HepG2 (cell line): ENCODE data around the gene STIM1. TPM values are rescaled to one million over a fixed set of nuclear protein-coding genes. Genes with fewer than 3 reads are reported as not detected.

Experiments used
- ATAC-seq: fragments of 200-7000 bp; cut with Tn5 transposase; 3 replicates; pipeline ENCODE4 v1.9.1; 2020; ENCODE audit warnings: mild to moderate bottlenecking, moderate library complexity
- BruUV-seq: library from RNA; stranded (reverse); fragments of 400-500 nt; replicated peaks from 2 replicates; lab custom pipeline; 2021; lab: Mats Ljungman, UMichigan
- CTCF ChIA-PET: fragments of 300-600 bp; formaldehyde crosslinking; extraction: SDS; loops from one replicate; lab custom pipeline; 2021; ENCODE audit warnings: low total read pairs, inconsistent platforms, low intra/inter-chr PET ratio; lab: Yijun Ruan, JAX
- POLR2A ChIA-PET: fragments of 350-600 bp; sonication (Branson Sonifier 250); formaldehyde crosslinking; loops from one replicate; lab custom pipeline; 2020; ENCODE audit warnings: antibody characterized with exemption, inconsistent platforms; lab: Yijun Ruan, JAX
- DNase-seq: peaks from one replicate; pipeline ENCODE4 v3.0.0-alpha.2; 2015; ENCODE audit warnings: low spot score
- FAIRE-seq: peaks from 3 replicates; lab custom pipeline; 2011; peaks lifted over from hg19 to GRCh38; lab: Jason Lieb, UNC
- H2AFZ ChIP-seq: one replicate; pipeline ENCODE4 v1.6.1; 2011; ENCODE audit warnings: low read length, inconsistent platforms
- H3K27ac ChIP-seq: fragments of 300-600 bp; 3 replicates; pipeline ENCODE4 v1.8.0; 2011; ENCODE audit warnings: mixed run types, mild to moderate bottlenecking, mixed read lengths, low read length, inconsistent platforms; ENCODE audit not compliant: insufficient read depth; ENCODE audit errors: extremely low read length
- H3K27me3 ChIP-seq, 2 experiments: fragments of 200-600 bp in 1 of 2; 2 replicates in 1 of 2; 3 replicates in 1 of 2; pipeline versions ENCODE4 v1.6.0 to v1.8.0; 2011; ENCODE audit warnings: low read length in 2 of 2, mild to moderate bottlenecking in 2 of 2, moderate library complexity in 2 of 2, inconsistent platforms in 1 of 2; ENCODE audit not compliant: insufficient read depth in 2 of 2, control insufficient read depth in 1 of 2
- H3K36me3 ChIP-seq, 2 experiments: fragments of 200-600 bp in 1 of 2; replicated peaks in 1 of 2; 2 replicates in 1 of 2; 3 replicates in 1 of 2; pipeline versions ENCODE4 v1.5.1 to v1.8.0; 2011; ENCODE audit warnings: low read length in 2 of 2, inconsistent platforms in 1 of 2; ENCODE audit not compliant: insufficient read depth in 2 of 2, control insufficient read depth in 1 of 2
- H3K4me1 ChIP-seq: 2 replicates; pipeline ENCODE4 v1.5.1; 2012; ENCODE audit warnings: low read length, inconsistent platforms; ENCODE audit not compliant: insufficient read depth
- H3K4me2 ChIP-seq: 2 replicates; pipeline ENCODE4 v1.6.0; 2011; ENCODE audit warnings: low read depth, low read length, inconsistent platforms
- H3K4me3 ChIP-seq, 3 experiments: fragments of 200-600 bp in 1 of 3; sonication (generic), shearing (Covaris generic) in 1 of 3; replicated peaks in 1 of 3; 2 replicates each; pipeline ENCODE4 v1.5.1; 2011 to 2016; ENCODE audit warnings: low read length in 3 of 3, inconsistent platforms in 2 of 3, low read depth in 2 of 3, mild to moderate bottlenecking in 2 of 3, control low read depth in 1 of 3, mixed read lengths in 1 of 3; ENCODE audit not compliant: insufficient read depth in 1 of 3
- H3K79me2 ChIP-seq: one replicate; pipeline ENCODE4 v1.6.1; 2011; ENCODE audit warnings: low read length, inconsistent platforms; ENCODE audit not compliant: insufficient read depth
- H3K9ac ChIP-seq: 2 replicates; pipeline ENCODE4 v1.6.0; 2011; ENCODE audit warnings: mild to moderate bottlenecking, low read depth, low read length, inconsistent platforms; ENCODE audit not compliant: insufficient read depth
- H3K9me3 ChIP-seq: 2 replicates; pipeline ENCODE4 v1.5.1; 2012; ENCODE audit warnings: mild to moderate bottlenecking, low read length
- H4K20me1 ChIP-seq: 2 replicates; pipeline ENCODE4 v1.6.0; 2011; ENCODE audit warnings: inconsistent platforms, mild to moderate bottlenecking, low read length, moderate library complexity; ENCODE audit not compliant: insufficient read depth
- CREB1 ChIP-seq, 2 experiments: fragments of 450-650 bp in 1 of 2; IDR thresholded peaks; 2 replicates each; pipeline ENCODE4 v1.6.1; 2016 to 2017; ENCODE audit warnings: control low read depth in 1 of 2, mild to moderate bottlenecking in 1 of 2, missing compliant biosample characterization in 1 of 2, missing genetic modification characterization in 1 of 2
- CREBL2 ChIP-seq: sonication (generic); formaldehyde crosslinking; IDR thresholded peaks from 2 replicates; pipeline ENCODE4 v1.8.1; 2023; ENCODE audit warnings: missing genetic modification reagents, mild to moderate bottlenecking, borderline replicate concordance
- E2F2 ChIP-seq: sonication (generic); formaldehyde crosslinking; IDR thresholded peaks from 2 replicates; pipeline ENCODE4 v1.4.0; 2020; ENCODE audit warnings: missing genetic modification reagents, borderline replicate concordance
- NFE2 ChIP-seq: sonication (generic); formaldehyde crosslinking; IDR thresholded peaks from 2 replicates; pipeline ENCODE4 v1.4.0; 2020; ENCODE audit warnings: missing genetic modification reagents
- RORA ChIP-seq: sonication (generic); formaldehyde crosslinking; IDR thresholded peaks from 2 replicates; pipeline ENCODE4 v1.5.0; 2020; ENCODE audit warnings: mild to moderate bottlenecking, missing genetic modification reagents, moderate library complexity
- SAP130 ChIP-seq: IDR thresholded peaks from 2 replicates; pipeline ENCODE4 v1.6.1; 2016; ENCODE audit warnings: low read depth
- SIN3A ChIP-seq: IDR thresholded peaks from 2 replicates; pipeline ENCODE4 v1.6.1; 2011; ENCODE audit warnings: low read depth, mild to moderate bottlenecking, control low read depth, low read length, borderline replicate concordance
- ZNF234 ChIP-seq: sonication (generic); formaldehyde crosslinking; conservative IDR thresholded peaks from 2 replicates; pipeline ENCODE4 v1.5.1; 2020; ENCODE audit warnings: mild to moderate bottlenecking, missing genetic modification reagents
- ZNF639 ChIP-seq: conservative IDR thresholded peaks from 2 replicates; pipeline ENCODE4 v1.6.1; 2018; ENCODE audit warnings: missing genetic modification reagents
- ZNF646 ChIP-seq: sonication (generic); formaldehyde crosslinking; IDR thresholded peaks from 2 replicates; pipeline ENCODE4 v1.9.0; 2021; ENCODE audit warnings: mild to moderate bottlenecking, missing genetic modification reagents
- ZNF687 ChIP-seq: sonication (generic); formaldehyde crosslinking; IDR thresholded peaks from 2 replicates; pipeline ENCODE4 v1.5.1; 2020; ENCODE audit warnings: mild to moderate bottlenecking, missing genetic modification reagents, moderate library complexity
- WGBS: methylation state at CpG from one replicate; pipeline ENCODE4 v1.1.6; 2017; ENCODE audit warnings: low lambda C conversion rate; 5-methylcytosine and 5-hydroxymethylcytosine counted together
- in situ Hi-C: cut with HindIII; loops from 2 replicates; pipeline ENCODE4 v1.10.0; 2017; ENCODE audit warnings: low pct_unique_long_range_greater_than_20kb; ENCODE audit not compliant: extremely low pct_ligation_motif_present
- intact Hi-C: fragments of 100-400 bp; cut with micrococcal nuclease; formaldehyde crosslinking; loops from one replicate; pipeline ENCODE4 v1.10.0; 2022; ENCODE audit not compliant: unreplicated experiment
- polyA plus RNA-seq, 8 experiments: library from polyadenylated mRNA; depleted of rRNA in 3 of 8; stranded (reverse) in 7 of 8; unstranded in 1 of 8; fragments of >200 nt; fragmentation: Illumina TruSeq in 4 of 8; extraction: Trizol in 4 of 8; gene quantifications; 2 replicates each; pipeline versions ENCODE4 v1.2.1 to v1.2.3, GENCODE V29; 2011 to 2016; ENCODE audit warnings: low read depth in 4 of 8, missing spikeins in 1 of 8, mixed read lengths in 1 of 8; ENCODE audit not compliant: insufficient read depth in 1 of 8
- total RNA-seq, 5 experiments: library from RNA; depleted of rRNA; stranded (reverse); fragments of >200 nt; fragmentation: Illumina TruSeq; extraction: Trizol; gene quantifications; 2 replicates each; pipeline ENCODE4 v1.2.3, GENCODE V29; 2016; ENCODE audit warnings: low read depth in 1 of 5

The STIM1 gene
- total and polyA plus RNA-seq, 2 of the 13 experiments (the other 11 are each of a cell fraction or from before 2014, with no cell fraction given), result 19.2 to 28.5 TPM

GRCh38 chr11:3949125-3949524, 93.7 kb downstream of the STIM1 start:
- no peaks in the 10 kb centered on the region for H3K27me3 ChIP-seq
- ChIA-PET POLR2A (no interaction called here), CTCF (no interaction called here)
- DNase-seq (no peak), FAIRE-seq (no peak), ATAC-seq (no peak)
- H3K27ac ChIP-seq, result no peak overlapping the region
- H3K9ac ChIP-seq, result no peak overlapping the region
- no peaks in the 10 kb centered on the region for H4K20me1 ChIP-seq
- in situ Hi-C loops (no loop called here), intact Hi-C loops (no loop called here)
- no peak overlapping the region for H3K4me3 ChIP-seq
- no peaks in the 10 kb centered on the region for H3K9me3 ChIP-seq
- 98% methylated on average over 2 of the region's 2 CpGs for WGBS
- H3K36me3 ChIP-seq, result peaks cover 1 to 8% of the 10 kb centered on the region in 2 experiments; a peak in 3 of 5 replicates
- no peak overlapping the region for H3K4me2 ChIP-seq
- no TSS peak for BruUV-seq
- no peak overlapping the region for H2AFZ ChIP-seq
- peaks cover 58% of the 10 kb centered on the region for H3K4me1 ChIP-seq
- peaks cover 5% of the 10 kb centered on the region for H3K79me2 ChIP-seq
- TF ChIP-seq SIN3A (no peak), SAP130 (CRISPR knock-in tag) (no peak), CREB1 (IDR thresholded peaks at IDR 0.05) (no peak), CREB1 (CRISPR knock-in tag; IDR thresholded peaks at IDR 0.05) (no peak), ZNF639 (no peak), ZNF687 (CRISPR knock-in tag) (no peak), NFE2 (no peak), CREBL2 (no peak), E2F2 (no peak), ZNF646 (CRISPR knock-in tag) (no peak), RORA (CRISPR knock-in tag) (no peak), ZNF234 (CRISPR knock-in tag) (no peak)
